ENCODE results near the gene EIF4E.
"Not testable (repeated sequence)": the region's sequence is repeated elsewhere in the genome, so short reads cannot be mapped to it uniquely, and the experiment has no call there.

EIF4E gene

DNA sequence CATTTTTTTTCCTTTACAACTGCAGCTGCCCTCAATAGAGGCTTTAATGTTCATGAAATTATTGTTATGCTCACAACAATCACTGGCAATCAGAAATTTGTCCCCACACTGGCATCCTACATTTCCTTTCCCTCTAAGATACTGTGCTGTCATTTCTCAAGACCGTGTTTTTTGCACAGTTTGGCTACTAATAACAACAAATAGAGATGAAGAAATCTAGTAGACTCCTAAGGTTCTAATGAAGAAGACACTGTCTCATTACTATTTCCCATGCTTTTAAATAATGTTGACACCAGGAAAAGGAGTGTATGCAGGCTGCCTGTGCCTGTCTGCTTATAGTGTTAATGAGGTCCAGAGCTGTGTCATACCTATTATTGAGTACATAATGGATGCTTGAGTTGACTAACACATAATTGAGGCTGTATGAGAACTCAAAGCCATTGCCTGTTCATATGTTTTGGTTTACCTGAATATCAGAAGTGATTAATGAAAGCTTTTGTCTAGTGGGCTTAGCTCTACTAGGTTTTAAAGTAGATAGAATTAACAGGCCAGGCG is 1.5 kb upstream of the EIF4E start:
- no peak for DNase-seq (ENCODE audit: low read depth)

- peak; percentile 70 for DNase-seq (ENCODE audit: low read depth)
These were observed 671 bp upstream of the EIF4E start for GRCh38 chr4:98929341-98930267.

- DNase-seq (ENCODE audit: low read depth): no peak
These were observed 815 bp downstream of the EIF4E start for GRCh38 chr4:98928131-98928504.

- DNase-seq (ENCODE audit: low read depth): not testable (repeated sequence)
These were observed 2.7 kb downstream of the EIF4E start for GRCh38 chr4:98926257-98926656.

DNA sequence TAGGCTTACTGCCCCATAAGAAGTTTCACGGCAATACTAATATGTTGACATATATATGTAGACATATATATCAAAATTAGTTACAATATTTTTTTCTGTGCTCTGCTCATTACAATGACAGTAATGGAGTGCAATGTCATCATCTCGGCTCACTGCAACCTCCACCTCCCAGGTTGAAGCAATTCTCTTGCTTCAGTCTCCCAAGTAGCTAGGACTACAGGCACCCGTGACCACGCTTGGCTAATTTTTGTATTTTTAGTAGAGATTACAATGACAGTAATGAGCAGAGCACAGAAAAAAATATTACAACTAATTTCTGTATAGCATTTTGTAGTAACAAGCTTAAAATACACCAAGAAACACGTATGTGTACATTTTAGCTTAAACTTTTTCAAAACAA is 7.6 kb downstream of the EIF4E start:
- DNase-seq (ENCODE audit: low read depth): no peak

- no peak for DNase-seq (ENCODE audit: low read depth)
These were observed 8.9 kb downstream of the EIF4E start for GRCh38 chr4:98919996-98920395.

DNA sequence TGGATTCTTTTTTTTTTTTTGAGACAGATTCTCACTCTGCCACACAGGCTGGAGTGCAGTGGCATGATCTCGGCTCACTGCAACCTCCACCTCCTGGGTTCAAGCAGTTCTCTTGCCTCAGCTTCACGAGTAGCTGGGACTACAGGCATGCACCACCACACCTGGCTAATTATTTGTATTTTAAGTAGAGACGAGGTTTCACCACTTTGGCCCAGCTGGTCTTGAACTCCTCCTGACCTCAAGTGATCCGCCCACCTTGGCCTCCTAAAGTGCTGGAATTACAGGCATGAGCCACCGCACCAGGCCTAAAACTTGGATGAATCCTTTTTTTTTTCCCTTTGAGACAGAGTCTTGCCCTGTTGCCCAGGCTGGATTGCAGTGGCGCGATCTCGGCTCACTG is 18.2 kb downstream of the EIF4E start:
- not testable (repeated sequence) for DNase-seq (ENCODE audit: low read depth)

GRCh38 chr4:98909646-98910401 is 19.1 kb downstream of the EIF4E start:
- no peak for DNase-seq (ENCODE audit: low read depth)

DNA sequence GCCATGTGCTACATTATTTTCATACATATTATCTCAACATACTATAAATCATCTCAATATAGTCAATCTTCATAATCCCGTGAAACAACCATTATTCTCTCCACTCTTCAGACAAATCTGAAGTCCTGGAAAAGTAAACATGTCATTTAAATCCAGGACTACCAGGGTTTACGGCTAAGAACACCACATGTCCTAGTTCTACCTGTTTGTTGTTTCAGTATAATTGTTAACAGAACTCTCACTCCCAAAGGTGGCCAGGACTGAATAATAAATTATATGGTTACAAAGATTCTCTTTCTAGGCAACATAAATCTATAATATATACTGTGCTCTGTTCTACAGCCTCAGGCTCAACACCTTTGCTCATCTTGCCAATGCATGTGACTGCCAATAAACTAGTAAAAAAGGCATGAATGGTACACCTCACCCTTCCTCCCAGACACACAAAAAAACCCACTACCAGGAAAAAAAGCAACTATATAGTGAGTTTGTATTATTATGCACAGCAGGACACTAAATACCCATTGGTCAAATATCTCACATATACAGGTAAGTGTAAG is 20.1 kb downstream of the EIF4E start:
- DNase-seq (ENCODE audit: low read depth): no peak

- DNase-seq (ENCODE audit: low read depth): no peak
These were observed 20.8 kb downstream of the EIF4E start for GRCh38 chr4:98908182-98908581.

DNA sequence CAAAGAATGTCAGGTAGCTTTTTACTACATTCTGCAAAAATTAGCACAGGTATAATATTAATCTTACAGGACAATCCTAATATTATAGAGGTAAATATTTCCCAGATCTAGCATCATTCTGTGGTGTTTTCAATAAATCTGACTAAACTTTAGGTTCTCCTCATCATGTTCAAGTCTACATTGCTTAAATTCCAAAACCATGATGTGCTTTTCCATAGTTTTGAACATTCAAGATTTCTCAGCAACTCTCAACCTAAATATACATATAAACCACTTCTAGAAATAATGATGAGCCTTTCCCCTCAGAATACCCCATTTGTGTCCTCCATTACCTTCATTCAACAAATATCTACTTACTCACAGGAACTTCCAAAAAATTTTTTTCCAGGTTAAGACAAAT is 23.1 kb downstream of the EIF4E start:
- DNase-seq (ENCODE audit: low read depth): no peak

- no peak for DNase-seq (ENCODE audit: low read depth)
These were observed 23.6 kb downstream of the EIF4E start for GRCh38 chr4:98905297-98905696.

DNA sequence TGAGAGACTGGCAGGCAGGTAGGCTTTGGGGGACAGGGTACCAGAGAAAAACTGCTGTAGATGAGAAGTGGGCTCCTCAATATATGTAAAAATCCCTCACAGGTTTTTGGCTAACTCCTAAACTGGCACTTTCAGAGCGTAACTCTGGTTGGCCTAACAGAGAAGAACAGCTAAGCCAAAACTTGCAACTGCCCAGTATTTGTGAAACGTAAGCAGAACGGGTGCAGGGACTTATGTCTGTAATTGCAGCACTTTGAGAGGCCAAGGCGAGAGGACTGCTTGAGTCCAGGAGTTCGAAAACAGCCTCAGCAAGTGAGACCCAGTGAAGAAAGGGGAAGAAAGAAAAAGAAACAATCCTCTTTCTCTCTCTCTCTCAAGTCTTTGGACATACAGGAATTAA is 25.0 kb downstream of the EIF4E start:
- DNase-seq (ENCODE audit: low read depth): no peak

DNA sequence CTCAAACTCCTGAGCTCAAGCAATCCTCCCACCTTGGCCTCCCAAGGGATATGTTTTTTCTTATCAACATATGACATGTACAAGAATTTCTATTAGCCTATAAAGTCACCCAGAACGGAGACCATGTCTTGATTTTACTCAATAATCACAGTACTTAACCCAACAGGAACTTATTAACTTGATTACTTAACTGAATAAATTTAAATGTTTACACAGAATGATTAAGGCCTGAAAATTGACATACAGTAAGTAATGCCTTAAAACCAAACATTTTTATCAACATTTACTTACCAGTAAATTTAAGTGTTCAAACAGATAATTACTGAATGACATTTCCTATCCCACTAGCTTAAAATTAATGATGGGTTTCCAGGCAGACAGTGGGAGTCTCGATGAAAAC is 25.4 kb downstream of the EIF4E start:
- DNase-seq (ENCODE audit: low read depth): no peak

DNA sequence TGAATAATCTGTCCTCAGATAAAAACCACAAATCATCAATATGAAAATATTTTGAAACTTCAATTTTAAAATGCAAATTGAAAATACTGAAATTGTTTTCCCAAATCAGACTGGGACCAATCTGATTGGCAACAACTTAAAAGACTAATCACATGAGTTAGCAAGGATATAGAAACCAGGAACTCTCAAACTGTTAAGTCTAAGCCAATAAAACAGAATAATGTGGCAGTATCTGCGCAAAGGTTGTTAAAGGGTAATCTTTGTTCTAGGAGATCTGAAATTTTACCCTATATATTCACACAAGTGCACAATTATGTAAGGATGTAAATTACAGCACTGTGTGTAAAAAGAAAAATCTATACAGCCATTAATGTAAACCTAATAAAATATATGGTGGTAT is 29.7 kb downstream of the EIF4E start:
- DNase-seq (ENCODE audit: low read depth): no peak

- no peak for DNase-seq (ENCODE audit: low read depth)
These were observed 37.2 kb downstream of the EIF4E start for GRCh38 chr4:98891478-98892337.

GRCh38 chr4:98890702-98891455 is 38.1 kb downstream of the EIF4E start:
- no peak for DNase-seq (ENCODE audit: low read depth)

- DNase-seq (ENCODE audit: low read depth): no peak
These were observed 41.8 kb downstream of the EIF4E start for GRCh38 chr4:98887145-98887544.

GRCh38 chr4:98886382-98886781 is 42.6 kb downstream of the EIF4E start:
- DNase-seq (ENCODE audit: low read depth): not testable (repeated sequence)

DNA sequence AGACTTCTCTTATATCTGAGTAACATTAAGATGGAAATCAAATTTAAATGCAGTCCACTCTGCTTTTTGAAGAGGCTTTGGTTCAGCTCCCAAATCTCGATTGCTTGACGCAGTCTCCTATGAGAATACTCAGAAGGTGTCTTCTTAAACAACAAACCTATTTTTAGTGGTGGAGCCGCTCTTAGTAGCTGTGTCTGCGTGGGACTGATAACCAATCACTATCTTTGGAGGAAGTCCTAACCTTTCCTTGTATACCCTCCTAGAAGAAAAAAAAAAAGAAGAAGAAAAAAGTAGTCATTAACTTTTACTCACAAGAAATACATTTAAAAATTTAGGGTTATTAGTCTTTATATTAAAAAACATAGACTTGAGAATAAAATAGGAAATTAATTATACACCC is 48.0 kb downstream of the EIF4E start:
- not testable (repeated sequence) for DNase-seq (ENCODE audit: low read depth)

DNA sequence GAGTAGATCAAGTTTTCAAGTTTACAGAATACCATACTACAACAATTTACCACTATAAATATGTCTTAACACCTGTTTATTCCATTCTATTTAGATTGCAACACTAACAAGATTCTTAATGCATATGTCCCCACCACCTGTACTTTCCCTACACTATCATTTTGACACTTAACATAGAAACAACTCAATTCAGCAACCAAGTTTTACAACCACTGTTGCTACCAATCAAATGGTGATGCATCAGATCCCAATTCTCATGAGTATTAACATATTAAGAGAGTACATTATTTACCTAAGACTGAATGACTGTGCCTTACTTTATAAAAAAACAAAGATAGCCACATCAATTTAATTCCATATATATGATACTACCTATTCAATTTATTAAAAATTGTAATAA is 49.4 kb downstream of the EIF4E start:
- no peak for DNase-seq (ENCODE audit: low read depth)
